ENCODE data around the gene EXOC6B.

Gene EXOC6B

DNA sequence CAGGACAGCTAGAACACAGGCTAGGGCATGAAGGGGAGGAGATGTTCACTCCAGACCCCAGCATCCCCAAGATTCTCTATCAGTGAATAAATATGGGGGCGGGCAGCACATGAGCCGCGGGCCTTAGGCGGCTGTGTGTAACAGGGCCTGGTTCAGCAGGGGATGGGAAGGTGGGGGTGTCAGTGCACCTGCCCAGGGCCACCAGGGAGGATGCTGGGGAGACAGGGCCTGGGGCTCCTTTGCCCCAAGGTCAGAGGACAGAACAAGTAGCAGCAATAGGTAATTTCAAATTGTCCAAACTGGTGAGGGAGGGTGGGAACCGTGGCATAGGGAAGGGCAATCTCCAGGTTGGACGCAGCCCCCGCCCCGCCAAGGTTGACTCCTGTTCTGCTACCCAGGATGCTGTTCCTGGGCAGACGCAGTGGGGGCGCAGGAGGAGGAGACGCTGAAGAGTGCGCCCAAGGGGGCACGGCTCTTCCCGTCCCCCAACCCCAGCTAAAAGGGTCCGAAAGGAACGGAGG is 694.4 kb downstream of the EXOC6B start:
- POLR2A ChIA-PET = no interaction called here
- CTCF ChIA-PET = interaction anchor here (1.0 to 1.2 kb wide), 2 partner anchors 19 to 25 kb away, joined by 3 read pairs; no protein-coding TSS in a partner anchor
- DNase-seq (ENCODE audit: extremely low spot score) = no peak
- TF ChIP-seq, protein P1, sequence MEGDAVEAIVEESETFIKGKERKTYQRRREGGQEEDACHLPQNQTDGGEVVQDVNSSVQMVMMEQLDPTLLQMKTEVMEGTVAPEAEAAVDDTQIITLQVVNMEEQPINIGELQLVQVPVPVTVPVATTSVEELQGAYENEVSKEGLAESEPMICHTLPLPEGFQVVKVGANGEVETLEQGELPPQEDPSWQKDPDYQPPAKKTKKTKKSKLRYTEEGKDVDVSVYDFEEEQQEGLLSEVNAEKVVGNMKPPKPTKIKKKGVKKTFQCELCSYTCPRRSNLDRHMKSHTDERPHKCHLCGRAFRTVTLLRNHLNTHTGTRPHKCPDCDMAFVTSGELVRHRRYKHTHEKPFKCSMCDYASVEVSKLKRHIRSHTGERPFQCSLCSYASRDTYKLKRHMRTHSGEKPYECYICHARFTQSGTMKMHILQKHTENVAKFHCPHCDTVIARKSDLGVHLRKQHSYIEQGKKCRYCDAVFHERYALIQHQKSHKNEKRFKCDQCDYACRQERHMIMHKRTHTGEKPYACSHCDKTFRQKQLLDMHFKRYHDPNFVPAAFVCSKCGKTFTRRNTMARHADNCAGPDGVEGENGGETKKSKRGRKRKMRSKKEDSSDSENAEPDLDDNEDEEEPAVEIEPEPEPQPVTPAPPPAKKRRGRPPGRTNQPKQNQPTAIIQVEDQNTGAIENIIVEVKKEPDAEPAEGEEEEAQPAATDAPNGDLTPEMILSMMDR (IDR thresholded peaks at IDR 0.05; ENCODE audit: control extremely low read depth, extremely low read depth, low read depth, missing control alignments) = no peak

DNA sequence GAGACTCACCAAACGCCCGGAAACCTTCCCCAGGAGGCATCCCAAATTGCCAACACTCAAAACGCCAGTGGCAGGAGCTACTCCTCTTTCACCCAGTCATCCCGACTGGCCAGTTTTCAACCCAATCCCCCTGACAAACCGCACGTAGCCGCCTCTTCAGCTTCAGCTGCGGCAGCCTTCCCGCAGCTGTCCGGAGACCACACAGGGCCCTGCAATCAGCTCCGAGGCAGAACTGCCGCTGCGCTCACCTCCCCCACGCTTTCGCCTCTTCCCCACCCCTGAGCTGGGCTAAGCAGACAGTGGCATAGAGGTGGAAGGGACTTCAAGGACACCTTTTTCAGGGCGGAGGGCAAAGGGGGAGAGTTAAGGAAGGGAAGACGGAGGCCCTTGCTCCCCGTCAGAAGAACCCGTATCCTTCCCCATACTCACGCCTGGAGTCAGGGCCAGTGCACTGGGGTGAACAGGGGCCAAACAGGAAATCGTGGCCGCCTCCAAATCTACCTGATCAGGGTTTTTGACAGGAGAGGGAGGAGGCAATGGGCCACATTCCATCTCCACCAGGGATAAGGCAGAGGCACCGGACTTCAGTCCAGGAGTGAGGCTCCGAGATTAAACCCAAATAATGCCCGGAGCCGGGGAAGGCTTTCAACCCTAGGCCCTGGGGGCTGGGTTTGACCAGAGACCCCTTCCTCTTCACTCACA is 695.0 kb downstream of the EXOC6B start:
- TF ChIP-seq, protein P1 (IDR thresholded peaks at IDR 0.05; ENCODE audit: control extremely low read depth, extremely low read depth, low read depth, missing control alignments) = no peak
- ChIA-PET CTCF (interaction anchor here (1.0 to 1.2 kb wide), 2 partner anchors 19 to 26 kb away, joined by 3 read pairs; no protein-coding TSS in a partner anchor), POLR2A (no interaction called here)
- DNase-seq (ENCODE audit: extremely low spot score) = no peak

DNA sequence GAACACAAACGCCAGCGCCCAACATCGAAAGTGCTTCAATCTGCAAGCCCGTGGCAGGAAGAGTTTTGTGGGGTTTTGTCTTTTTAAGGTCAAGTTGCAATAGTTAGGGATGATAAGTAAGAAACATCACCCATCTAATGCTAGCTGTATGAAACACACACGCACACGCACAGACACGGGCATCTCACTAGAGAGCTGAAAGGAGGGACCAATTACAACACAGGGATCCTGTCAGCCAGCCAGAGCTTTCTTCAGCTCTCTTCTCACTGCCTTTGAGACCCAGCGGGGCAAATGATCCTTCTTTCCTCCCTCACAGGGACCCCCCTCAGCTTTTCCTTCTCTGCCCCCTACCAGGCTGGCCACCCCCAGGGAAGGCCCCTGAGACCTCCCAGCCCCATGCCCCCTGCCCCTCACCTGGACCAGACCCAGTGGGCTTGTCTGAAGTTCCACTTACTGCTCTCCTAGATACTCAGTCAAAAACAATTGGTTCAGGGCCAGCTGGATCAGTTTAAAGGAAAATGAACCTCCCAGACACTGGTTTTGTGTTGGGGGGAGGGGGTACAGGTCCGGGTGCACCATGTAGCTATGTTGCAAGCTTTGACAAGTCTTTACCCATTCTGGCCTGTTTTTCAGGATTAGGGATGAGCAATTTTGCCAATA is 696.0 kb downstream of the EXOC6B start:
- no peak for DNase-seq (ENCODE audit: extremely low spot score)
- POLR2A ChIA-PET = no interaction called here
- CTCF ChIA-PET = interaction anchor here (1.2 kb wide), 1 partner anchor 27 kb away, joined by 3 read pairs; no protein-coding TSS in a partner anchor
- TF ChIP-seq, protein P1 (IDR thresholded peaks at IDR 0.05; ENCODE audit: control extremely low read depth, extremely low read depth, low read depth, missing control alignments) = no peak

- no peak for DNase-seq (ENCODE audit: extremely low spot score)
Observed at GRCh38 chr2:72128843-72129227, 697.0 kb downstream of the EXOC6B start.

DNA sequence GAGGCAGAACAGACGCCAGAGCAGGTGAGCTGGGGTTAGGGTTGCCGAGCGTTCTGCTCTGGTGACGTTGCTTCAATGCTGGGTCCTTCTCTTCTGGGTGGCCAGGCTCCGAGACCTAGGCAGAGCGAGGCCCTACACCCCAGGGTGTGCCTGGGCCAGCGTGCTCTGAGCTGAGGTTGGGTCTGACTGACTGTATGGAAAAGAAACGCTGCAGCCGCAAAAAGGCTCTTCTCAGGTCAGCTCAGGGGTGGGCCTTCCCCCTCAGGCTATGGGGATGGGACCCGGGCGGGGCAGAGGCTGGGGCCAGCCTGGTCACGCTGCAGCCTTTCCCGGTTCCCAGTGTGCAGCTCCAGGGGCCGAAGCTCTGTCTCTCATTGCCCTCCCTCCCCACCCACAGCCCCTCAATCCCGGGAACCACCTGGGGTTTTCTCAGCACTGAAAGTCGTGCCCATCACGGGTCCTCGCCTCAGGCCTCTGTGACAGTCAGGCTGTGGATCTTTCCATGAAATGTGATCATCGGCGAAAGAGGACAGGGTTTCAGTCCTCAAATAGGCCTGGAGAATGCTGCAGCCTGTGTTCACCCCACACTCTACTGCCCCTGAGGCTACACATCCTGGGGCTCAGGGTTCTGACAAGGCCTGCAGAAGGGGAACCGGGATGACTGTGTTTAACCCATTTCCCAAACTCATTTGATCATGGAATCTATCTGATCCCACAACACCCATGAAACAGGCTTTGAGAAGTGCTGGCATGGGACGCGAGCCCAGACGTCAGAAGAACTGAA is 697.6 kb downstream of the EXOC6B start:
- DNase-seq (ENCODE audit: extremely low spot score) = no peak
- ChIA-PET CTCF (interaction anchor here (1.4 kb wide), 1 partner anchor 9 kb away, joined by 3 read pairs; no protein-coding TSS in a partner anchor), POLR2A (no interaction called here)
- TF ChIP-seq, protein P1 (IDR thresholded peaks at IDR 0.05; ENCODE audit: control extremely low read depth, extremely low read depth, low read depth, missing control alignments) = no peak

More at GRCh38 chr2:72128843-72129227, 697.0 kb downstream of the EXOC6B start:
- POLR2A ChIA-PET = no interaction called here
- TF ChIP-seq, protein P1 (IDR thresholded peaks at IDR 0.05; ENCODE audit: control extremely low read depth, extremely low read depth, low read depth, missing control alignments) = no peak
- CTCF ChIA-PET = interaction anchor here (1.4 kb wide), 1 partner anchor 9 kb away, joined by 3 read pairs; no protein-coding TSS in a partner anchor

All from GM10248 (cell line).